ENCODE results near the gene CLEC3A.
"Not testable (repeated sequence)": the region's sequence is repeated elsewhere in the genome, so short reads cannot be mapped to it uniquely, and the experiment has no call there.

CLEC3A gene

GRCh38 chr16:78022347-78023060 lies at the start of gene CLEC3A:
Gene CLEC3A (plus strand): TSS chr16:78022548. CDS start chr16:78022627, 79 bp downstream.
- DNase-seq, result no peak

GRCh38 chr16:77974883-77975282 lies 47.5 kb upstream of the CLEC3A start:
- peak; percentile 44 for DNase-seq

DNA sequence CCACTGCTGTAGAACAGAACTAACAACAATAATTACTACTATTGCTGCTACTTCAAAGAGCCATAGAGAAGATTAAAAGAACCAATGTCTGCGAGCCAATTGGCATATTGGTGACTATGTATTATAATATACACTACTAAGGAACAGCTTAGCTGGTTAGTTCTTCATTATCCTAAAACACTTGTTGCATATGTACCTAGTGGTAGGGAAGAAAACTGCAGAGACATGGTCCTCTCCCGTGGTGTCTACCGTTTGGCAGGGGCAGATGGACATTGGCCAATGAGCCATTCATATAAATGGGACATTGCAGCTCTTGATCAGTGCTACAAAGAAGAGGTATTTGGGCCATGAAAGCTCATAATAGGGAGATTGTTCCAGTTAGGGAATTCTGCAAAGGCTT lies 46.4 kb upstream of the CLEC3A start:
- DNase-seq, result no peak

DNA sequence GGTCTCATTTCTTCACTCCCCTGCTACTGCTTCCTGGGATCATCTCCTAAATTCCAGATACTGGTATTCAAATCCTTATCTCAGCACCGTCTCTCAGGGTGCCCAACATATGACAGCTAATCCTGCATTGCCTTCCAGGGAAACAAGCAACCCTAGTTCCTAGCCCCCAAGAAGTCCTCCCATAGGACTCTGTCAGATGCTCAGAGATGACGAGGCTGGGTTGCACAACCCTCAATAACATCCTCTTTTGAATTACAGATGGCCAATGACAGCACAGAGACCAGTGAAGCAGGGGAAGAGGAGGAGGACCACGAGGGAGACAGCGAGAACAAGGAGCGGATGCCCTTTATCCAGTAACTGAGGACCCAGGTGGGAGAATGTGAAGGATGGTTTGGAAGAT lies 45.0 kb upstream of the CLEC3A start:
- no peak for DNase-seq

- DNase-seq, result no peak
Measured at GRCh38 chr16:77985111-77985510, 37.2 kb upstream of the CLEC3A start.

GRCh38 chr16:77986011-77986740 lies 36.2 kb upstream of the CLEC3A start:
- DNase-seq, result no peak

- DNase-seq, result peak; percentile 81
Measured at GRCh38 chr16:77987810-77988209, 34.5 kb upstream of the CLEC3A start.

- DNase-seq, result no peak
Measured at GRCh38 chr16:77989846-77990245, 32.5 kb upstream of the CLEC3A start.

DNA sequence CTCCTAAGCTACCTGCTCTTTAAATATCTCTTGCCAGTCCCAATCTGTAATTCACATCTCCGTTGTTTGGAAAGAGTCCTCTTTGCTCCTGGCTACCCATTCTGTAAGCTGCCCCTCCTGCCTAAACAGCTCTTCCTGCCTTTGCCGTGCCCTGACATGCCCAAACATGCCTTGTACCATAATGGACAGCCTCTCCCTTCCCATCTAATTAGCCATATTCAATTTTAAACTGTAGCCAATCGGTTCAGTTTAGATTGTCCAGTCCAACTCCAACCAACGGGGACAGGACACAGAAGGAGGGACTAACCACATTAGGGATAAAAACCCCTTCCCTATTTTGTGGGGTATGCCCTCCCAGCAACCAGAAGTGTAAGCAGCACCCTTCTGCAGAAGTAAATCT lies 30.6 kb upstream of the CLEC3A start:
- peak; percentile 46 for DNase-seq

DNA sequence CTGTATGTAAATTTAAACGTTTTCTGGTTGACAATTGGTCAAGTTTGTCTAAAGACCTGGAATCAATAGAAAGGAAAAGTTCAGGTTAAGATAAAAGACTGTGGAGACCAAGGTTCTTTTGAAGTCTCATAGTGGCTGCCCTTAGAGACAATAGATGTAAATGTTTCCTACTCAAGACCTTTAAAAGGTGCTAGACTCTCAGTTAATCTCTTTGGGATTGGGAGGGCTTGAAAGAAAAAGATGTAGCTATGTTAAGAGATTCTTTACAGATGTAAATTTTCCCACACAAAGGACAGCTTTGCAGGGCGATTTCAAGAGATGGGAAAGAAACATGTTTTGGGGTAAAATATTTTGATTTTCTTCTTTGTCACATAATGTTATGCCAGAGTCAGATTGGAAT lies 30.0 kb upstream of the CLEC3A start:
- DNase-seq, result not testable (repeated sequence)

DNA sequence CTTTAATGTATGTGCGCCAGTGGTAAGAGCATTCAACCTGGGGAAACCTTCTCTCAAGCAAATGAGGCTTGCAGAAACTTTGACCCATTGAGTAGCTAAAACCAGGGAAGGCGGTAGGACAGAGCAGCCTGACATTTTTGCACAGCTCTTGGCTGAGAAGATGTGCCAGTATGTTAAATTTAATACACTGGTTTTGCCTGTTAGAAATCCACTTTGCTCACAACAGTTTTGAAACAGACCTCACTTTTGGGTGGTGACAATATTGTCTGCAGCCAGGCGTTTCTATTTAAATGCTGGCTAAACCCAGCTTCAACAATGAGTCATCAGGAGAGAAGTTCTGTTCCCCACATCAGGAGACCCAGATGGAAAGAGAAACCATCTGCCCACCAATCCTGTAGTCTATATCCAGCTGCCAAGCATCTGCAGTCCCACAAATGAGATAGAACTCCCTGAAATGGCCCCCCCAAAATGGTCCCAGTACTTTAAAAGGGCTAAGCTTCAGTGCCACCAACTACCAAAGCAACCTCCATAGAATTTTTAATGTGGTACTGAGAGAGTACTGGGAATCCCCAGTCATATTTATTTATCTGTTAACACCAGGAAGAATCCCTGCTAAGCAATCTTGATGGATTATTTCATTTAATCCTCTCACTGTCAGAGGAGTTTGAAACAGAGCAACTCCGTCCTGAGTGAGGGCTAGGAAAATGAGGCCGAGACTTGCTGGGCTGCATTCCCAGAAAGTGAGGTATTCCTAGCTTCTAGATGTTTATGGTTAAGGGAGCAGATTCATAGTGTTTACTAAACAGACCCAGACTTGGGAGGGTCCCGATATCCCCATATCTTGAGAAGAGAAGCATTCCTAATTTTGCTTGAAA lies 29.0 kb upstream of the CLEC3A start:
- DNase-seq, result no peak

DNA sequence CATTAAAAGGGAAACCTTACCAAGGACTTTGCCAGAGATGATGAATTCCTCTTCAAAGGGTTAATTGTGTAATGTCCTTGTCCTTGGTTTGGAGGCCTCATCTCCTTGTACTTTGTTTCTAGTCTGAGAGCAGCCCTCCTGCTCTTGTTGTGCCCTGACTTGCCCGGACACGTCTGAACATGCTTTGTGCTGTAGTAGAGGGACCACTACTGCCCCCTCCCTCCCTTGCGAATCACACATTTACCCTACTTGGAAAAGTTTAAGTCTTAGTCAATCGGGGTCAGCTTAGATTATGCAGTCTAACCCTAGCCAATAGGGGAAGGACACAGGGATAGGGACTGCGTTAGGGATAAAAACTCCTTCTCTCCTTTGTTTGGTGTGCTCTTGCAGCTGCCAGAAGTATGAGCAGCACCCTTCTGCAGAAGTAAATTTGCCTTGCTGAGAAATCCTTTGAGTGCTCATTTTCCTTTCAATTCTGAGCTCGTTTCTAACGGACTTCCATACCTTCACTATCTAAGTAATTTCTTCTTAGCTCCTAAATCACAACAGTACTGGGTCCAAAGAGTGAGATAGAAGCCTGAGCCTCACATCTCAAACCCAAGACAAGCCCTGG lies 26.4 kb upstream of the CLEC3A start:
- no peak for DNase-seq

GRCh38 chr16:77998350-77999023 lies 23.9 kb upstream of the CLEC3A start:
- no peak for DNase-seq

DNA sequence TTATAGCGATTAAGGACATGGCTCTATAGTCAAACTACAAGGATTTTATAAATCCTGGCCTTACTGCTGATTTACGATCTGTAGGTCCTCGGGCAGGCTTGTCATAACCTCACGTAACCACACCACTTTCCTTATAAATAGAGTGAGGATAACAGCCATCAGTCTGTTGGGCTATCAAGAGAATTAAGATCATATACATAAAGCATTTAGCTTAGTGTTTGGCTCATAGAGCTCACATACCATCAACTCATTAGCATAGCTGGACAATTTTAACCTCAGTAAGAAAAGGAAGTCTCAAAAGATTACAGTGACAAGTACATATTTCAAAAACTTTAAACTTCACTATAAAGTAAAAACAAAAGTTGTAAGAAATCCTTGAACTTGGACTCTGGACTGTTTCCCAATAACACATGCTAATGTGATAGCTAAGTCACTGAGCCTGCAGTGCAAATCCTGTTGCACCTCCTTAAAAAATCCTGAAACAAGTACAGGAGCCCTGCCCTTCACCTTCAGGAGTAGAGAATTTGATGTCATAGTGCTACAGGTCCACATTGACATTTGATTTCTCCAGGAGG lies 20.8 kb upstream of the CLEC3A start:
- DNase-seq, result no peak

DNA sequence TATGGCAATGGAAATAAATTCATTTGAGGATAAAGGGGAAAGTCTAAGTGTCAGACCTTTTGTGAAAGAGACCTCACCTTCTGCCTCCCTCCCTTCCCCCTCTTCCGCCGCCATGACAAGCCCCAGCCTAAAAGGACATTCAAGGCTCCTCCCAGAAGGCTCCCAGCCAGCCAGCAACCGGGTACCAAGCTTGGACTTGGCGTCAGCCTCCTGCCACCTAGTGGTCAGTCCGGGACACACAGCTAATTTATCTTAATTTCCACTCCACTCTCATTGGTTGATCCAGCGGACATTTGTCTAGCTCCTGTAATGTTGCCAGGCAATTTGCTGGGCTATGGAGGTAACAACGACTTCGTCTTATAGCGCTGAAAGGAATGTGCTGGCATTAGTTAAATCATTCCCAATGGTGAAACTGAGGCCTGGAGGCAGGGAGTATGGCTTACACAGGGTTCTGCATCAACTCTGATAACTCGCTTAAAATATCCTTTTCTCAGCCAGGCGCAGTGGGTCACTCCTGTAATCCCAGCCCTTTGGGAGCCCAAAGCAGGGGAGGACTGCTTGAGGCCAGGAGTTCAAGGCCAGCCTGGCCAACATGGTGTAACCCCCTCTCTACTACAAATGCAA lies 19.3 kb upstream of the CLEC3A start:
- peak; percentile 70 for DNase-seq

GRCh38 chr16:78004517-78004916 lies 17.8 kb upstream of the CLEC3A start:
- no peak for DNase-seq

GRCh38 chr16:78005881-78006280 lies 16.5 kb upstream of the CLEC3A start:
- DNase-seq, result no peak

- no peak for DNase-seq
Measured at GRCh38 chr16:78007121-78007520, 15.2 kb upstream of the CLEC3A start.

GRCh38 chr16:78024159-78024558 lies 1.8 kb downstream of the CLEC3A start:
- DNase-seq, result no peak

GRCh38 chr16:78025631-78026030 lies 3.3 kb downstream of the CLEC3A start:
- no peak for DNase-seq

GRCh38 chr16:78028018-78028417 lies 5.7 kb downstream of the CLEC3A start:
- no peak for DNase-seq

DNA sequence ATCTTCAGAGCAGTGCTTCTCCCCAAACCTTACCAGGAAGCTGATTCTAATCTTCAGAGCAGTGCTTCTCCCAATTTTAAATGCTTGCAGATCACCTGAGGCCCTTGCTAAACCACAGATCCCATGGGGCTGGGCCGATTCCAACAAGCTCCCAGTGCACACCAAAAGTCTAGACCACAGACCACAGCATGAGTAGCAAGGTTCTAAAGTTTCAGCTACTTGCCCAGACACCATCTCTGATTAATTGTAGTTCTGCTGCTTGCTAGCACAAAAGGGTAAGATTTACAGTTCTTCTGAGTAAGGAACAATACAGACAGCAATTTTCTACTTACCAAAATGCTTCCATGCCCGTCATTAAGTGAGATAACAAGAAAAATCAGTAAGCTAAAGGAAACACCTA lies 12.2 kb downstream of the CLEC3A start:
- no peak for DNase-seq

All from DMS153 (cell line).